Bronchial epithelial cell (primary cell): ENCODE data around the gene GOLGA6L10. TPM values are rescaled to one million over a fixed set of nuclear protein-coding genes. Genes with fewer than 3 reads are reported as not detected.
"Not testable (repeated sequence)": the region's sequence is repeated elsewhere in the genome, so short reads cannot be mapped to it uniquely, and the experiment has no call there.

Source experiments
- DNase-seq: peaks from one replicate; pipeline ENCODE4 v3.0.0-alpha.2; 2010; ENCODE audit warnings: low read depth
- FAIRE-seq: peaks from 2 replicates; lab custom pipeline; 2011; peaks lifted over from hg19 to GRCh38; lab: Jason Lieb, UNC
- H3K27me3 ChIP-seq: 2 replicates; pipeline ENCODE4 v1.5.1; 2011; ENCODE audit warnings: low read length; ENCODE audit not compliant: control insufficient read depth, insufficient read depth
- H3K36me3 ChIP-seq: 2 replicates; pipeline ENCODE4 v1.5.1; 2011; ENCODE audit warnings: low read length; ENCODE audit not compliant: control insufficient read depth, insufficient read depth
- H3K4me3 ChIP-seq: 2 replicates; pipeline ENCODE4 v1.5.1; 2011; ENCODE audit warnings: mild to moderate bottlenecking, low read depth, low read length, control low read depth
- CTCF ChIP-seq: IDR thresholded peaks from 2 replicates; pipeline ENCODE4 v1.5.1; 2011; ENCODE audit warnings: mild to moderate bottlenecking, moderate library complexity, low read length, control low read depth, inconsistent platforms; ENCODE audit not compliant: insufficient read depth, severe bottlenecking
- total RNA-seq: library from RNA; depleted of rRNA; stranded (reverse); fragments of >200 nt; gene quantifications from 2 replicates; pipeline ENCODE4 v1.2.1, GENCODE V29; 2014

The GOLGA6L10 gene
- total RNA-seq, 1 donor from 2014 or later: 0.79 TPM

- H3K4me3 ChIP-seq, H3K36me3 ChIP-seq, H3K27me3 ChIP-seq, DNase-seq, FAIRE-seq: not testable (repeated sequence)
These were observed 5.4 kb downstream of the GOLGA6L10 start for GRCh38 chr15:82343851-82344250.

- TF ChIP-seq CTCF: peak; percentile 16
- DNase-seq, H3K4me3 ChIP-seq, FAIRE-seq, H3K36me3 ChIP-seq, H3K27me3 ChIP-seq: not testable (repeated sequence)
These were observed 6.5 kb downstream of the GOLGA6L10 start for GRCh38 chr15:82342632-82343374.

- not testable (repeated sequence) for FAIRE-seq, H3K27me3 ChIP-seq, H3K36me3 ChIP-seq, H3K4me3 ChIP-seq, DNase-seq
These were observed 10.7 kb downstream of the GOLGA6L10 start for GRCh38 chr15:82338573-82338972.

GRCh38 chr15:82338053-82338452 lies 11.2 kb downstream of the GOLGA6L10 start:
- H3K27me3 ChIP-seq, DNase-seq, H3K36me3 ChIP-seq, H3K4me3 ChIP-seq, FAIRE-seq: not testable (repeated sequence)

- not testable (repeated sequence) for H3K27me3 ChIP-seq, DNase-seq, H3K4me3 ChIP-seq, H3K36me3 ChIP-seq, FAIRE-seq
These were observed 12.2 kb downstream of the GOLGA6L10 start for GRCh38 chr15:82337051-82337450.

GRCh38 chr15:82336180-82336647 lies 13.1 kb downstream of the GOLGA6L10 start:
- FAIRE-seq, H3K27me3 ChIP-seq, H3K36me3 ChIP-seq, H3K4me3 ChIP-seq: not testable (repeated sequence)
- peak; percentile 19 for DNase-seq

- H3K36me3 ChIP-seq, H3K27me3 ChIP-seq, DNase-seq, FAIRE-seq, H3K4me3 ChIP-seq: not testable (repeated sequence)
These were observed 14.3 kb downstream of the GOLGA6L10 start for GRCh38 chr15:82335006-82335405.

- not testable (repeated sequence) for H3K36me3 ChIP-seq, DNase-seq, H3K27me3 ChIP-seq, H3K4me3 ChIP-seq, FAIRE-seq
These were observed 14.7 kb downstream of the GOLGA6L10 start for GRCh38 chr15:82334554-82334932.

GRCh38 chr15:82333603-82334553 lies 15.4 kb downstream of the GOLGA6L10 start:
- H3K4me3 ChIP-seq, H3K27me3 ChIP-seq, FAIRE-seq, H3K36me3 ChIP-seq, DNase-seq: not testable (repeated sequence)

- H3K4me3 ChIP-seq, H3K36me3 ChIP-seq, DNase-seq, FAIRE-seq, H3K27me3 ChIP-seq: not testable (repeated sequence)
These were observed 16.3 kb downstream of the GOLGA6L10 start for GRCh38 chr15:82332711-82333602.

- H3K36me3 ChIP-seq, H3K4me3 ChIP-seq, FAIRE-seq, H3K27me3 ChIP-seq, DNase-seq: not testable (repeated sequence)
These were observed 17.5 kb downstream of the GOLGA6L10 start for GRCh38 chr15:82331576-82332304.

GRCh38 chr15:82330921-82331320 lies 18.4 kb downstream of the GOLGA6L10 start:
- H3K27me3 ChIP-seq, H3K36me3 ChIP-seq, FAIRE-seq, DNase-seq, H3K4me3 ChIP-seq: not testable (repeated sequence)
